ENCODE results near the gene PUM2. TPM values are rescaled to one million over a fixed set of nuclear protein-coding genes. Genes with fewer than 3 reads are reported as not detected.

The PUM2 gene
- total and polyA plus RNA-seq, 7 donors = 30.0 to 87.2 (median 73.4) TPM

GRCh38 chr2:20199633-20200270 lies 150.9 kb downstream of the PUM2 start:
- DNase-seq = no peak
- Histone ChIP-seq H3K36me3 (no peaks in the 10 kb centered on the region), H3K27ac (no peak overlapping the region), H3K27me3 (no peaks in the 10 kb centered on the region), H3K4me1 (no peaks in the 10 kb centered on the region), H3K4me3 (no peak overlapping the region), H3K9me3 (no peaks in the 10 kb centered on the region)
- TF ChIP-seq POLR2A (IDR thresholded peaks at IDR 0.05) = no peak
- no peak for TF ChIP-seq POLR2AphosphoS5 (IDR thresholded peaks at IDR 0.05)
- TF ChIP-seq, protein P1, sequence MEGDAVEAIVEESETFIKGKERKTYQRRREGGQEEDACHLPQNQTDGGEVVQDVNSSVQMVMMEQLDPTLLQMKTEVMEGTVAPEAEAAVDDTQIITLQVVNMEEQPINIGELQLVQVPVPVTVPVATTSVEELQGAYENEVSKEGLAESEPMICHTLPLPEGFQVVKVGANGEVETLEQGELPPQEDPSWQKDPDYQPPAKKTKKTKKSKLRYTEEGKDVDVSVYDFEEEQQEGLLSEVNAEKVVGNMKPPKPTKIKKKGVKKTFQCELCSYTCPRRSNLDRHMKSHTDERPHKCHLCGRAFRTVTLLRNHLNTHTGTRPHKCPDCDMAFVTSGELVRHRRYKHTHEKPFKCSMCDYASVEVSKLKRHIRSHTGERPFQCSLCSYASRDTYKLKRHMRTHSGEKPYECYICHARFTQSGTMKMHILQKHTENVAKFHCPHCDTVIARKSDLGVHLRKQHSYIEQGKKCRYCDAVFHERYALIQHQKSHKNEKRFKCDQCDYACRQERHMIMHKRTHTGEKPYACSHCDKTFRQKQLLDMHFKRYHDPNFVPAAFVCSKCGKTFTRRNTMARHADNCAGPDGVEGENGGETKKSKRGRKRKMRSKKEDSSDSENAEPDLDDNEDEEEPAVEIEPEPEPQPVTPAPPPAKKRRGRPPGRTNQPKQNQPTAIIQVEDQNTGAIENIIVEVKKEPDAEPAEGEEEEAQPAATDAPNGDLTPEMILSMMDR (IDR thresholded peaks at IDR 0.05) = no peak
- no peak for TF ChIP-seq EP300 (IDR thresholded peaks at IDR 0.05)
- intact Hi-C loops (cut with DNase I) = no loop called here
- 69 to 87% methylated on average over 6 of the region's 6 CpGs for WGBS, 2 donors

DNA sequence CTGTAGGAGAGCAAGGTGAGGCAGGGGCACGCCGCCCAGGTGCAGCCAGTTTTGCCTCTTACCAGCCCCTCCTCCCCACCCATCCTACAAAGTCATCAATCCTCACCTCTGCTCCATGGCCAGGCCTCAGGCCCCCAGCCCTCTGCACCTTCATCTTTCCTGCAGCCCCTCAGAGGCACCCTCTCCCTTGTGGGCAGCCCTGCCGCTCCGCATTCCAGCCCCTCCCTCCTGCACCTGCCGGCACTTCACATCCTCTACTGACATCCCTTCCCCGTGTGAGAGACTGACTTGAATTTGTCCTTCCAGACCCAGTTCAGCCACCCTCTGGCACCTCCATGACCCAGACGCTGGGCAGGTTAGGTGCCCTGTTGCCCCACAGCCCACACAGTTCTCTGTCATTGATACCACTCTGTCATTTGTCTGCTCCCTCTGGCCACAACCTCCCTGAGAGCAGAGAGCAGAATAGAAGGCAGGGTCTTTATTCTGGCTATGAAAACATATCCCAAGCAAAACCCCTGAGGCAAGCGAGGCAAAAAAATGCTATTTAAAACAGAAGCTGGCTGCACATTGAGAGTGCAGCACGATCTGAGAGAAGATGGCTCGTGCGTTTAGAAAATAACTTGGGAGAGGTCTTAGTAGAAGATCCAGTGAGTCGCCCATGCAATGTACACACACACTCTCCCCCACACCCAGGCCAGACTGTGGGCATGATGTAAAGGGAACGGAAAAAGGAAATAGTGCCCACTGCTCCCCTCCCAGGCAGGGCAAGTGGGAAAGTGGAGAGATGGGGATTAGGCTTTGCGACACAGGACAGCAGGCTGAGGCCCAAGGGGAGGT lies 151.6 kb downstream of the PUM2 start:
- Histone ChIP-seq H3K9me3 (no peaks in the 10 kb centered on the region), H3K4me3 (no peak overlapping the region), H3K36me3 (no peaks in the 10 kb centered on the region), H3K27me3 (no peaks in the 10 kb centered on the region), H3K4me1 (no peaks in the 10 kb centered on the region), H3K27ac (no peak overlapping the region)
- TF ChIP-seq, protein P1 (IDR thresholded peaks at IDR 0.05) = no peak
- TF ChIP-seq POLR2A (IDR thresholded peaks at IDR 0.05) (no peak), EP300 (IDR thresholded peaks at IDR 0.05) (no peak), POLR2AphosphoS5 (IDR thresholded peaks at IDR 0.05) (no peak)
- no peak for DNase-seq
- WGBS, 2 donors = 45 to 74% methylated on average over 14 of the region's 14 CpGs
- intact Hi-C loops (cut with DNase I) = no loop called here

Small RNA genes within 50 kb of the gene (small RNA-seq; reads per million reads assigned to genes)
- gene RNU7-113P = 0 reads per million in 3 donors

Other genes starting within 250 kb of the PUM2 start
- gene SDC1, start 125.7 kb downstream of the PUM2 start, total RNA-seq = 1 to 10 TPM in 1 of 4 donors, under 1 TPM in 2, not detected in 1; 0.33 to 1.5 (median 0.36) TPM
- 100 to 1,000 TPM in 1 of 3 donors, 10 to 100 TPM in 2; 14.4 to 104 (median 19.4) TPM for gene SDC1, start 125.7 kb downstream of the PUM2 start, polyA plus RNA-seq
- 1,000 to 10,000 TPM in 2 of 4 donors, 100 to 1,000 TPM in 2; 753 to 1,323 (median 1,092) TPM for gene RHOB, start 96.2 kb upstream of the PUM2 start, total RNA-seq
- 100 to 1,000 TPM in 2 of 3 donors, 10 to 100 TPM in 1; 60.6 to 200 (median 108) TPM for gene RHOB, start 96.2 kb upstream of the PUM2 start, polyA plus RNA-seq

Data from sigmoid colon (tissue), 7 donors.